Raji (cell line): ENCODE measurements around the gene INTS1.

Experiments used
- POLR2A ChIP-seq: IDR thresholded peaks from 2 replicates; pipeline ENCODE4 v1.6.1; 2011; ENCODE audit warnings: low read depth, low read length, control low read depth; ENCODE audit not compliant: insufficient read depth

The INTS1 gene

DNA sequence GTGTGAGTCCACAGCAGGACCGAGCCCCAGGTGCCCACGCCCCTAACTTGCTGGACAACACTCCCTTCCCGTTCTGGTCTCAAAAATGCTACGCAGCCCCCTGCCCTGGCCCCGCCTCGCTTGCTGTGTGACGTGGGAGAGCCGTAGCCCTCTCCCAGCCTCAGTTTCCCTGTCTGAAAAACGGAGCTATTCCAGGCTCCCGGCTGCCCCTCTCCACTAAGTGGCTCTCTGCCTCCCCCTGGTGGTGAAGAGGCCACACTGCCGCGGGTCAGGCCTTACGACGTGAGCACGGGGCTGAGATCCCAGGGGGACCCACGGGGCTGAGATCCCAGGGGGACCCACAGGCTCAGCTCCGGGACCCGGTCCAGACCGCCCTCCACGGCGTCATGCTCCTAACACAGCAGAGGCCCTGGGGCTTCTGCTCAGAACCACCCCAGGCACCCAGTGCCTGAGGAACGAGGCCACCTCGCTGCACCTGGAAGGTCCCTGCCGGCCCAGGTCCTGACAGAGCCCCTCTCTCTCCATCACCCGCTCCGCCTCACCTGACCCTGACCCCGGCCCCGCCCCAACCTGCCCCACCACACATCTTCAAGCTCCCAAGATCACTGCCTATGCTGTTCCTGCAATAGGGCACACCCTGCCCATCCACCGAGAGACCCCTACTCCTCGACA lies 71.6 kb downstream of the INTS1 start:
- no peak for TF ChIP-seq POLR2A

DNA sequence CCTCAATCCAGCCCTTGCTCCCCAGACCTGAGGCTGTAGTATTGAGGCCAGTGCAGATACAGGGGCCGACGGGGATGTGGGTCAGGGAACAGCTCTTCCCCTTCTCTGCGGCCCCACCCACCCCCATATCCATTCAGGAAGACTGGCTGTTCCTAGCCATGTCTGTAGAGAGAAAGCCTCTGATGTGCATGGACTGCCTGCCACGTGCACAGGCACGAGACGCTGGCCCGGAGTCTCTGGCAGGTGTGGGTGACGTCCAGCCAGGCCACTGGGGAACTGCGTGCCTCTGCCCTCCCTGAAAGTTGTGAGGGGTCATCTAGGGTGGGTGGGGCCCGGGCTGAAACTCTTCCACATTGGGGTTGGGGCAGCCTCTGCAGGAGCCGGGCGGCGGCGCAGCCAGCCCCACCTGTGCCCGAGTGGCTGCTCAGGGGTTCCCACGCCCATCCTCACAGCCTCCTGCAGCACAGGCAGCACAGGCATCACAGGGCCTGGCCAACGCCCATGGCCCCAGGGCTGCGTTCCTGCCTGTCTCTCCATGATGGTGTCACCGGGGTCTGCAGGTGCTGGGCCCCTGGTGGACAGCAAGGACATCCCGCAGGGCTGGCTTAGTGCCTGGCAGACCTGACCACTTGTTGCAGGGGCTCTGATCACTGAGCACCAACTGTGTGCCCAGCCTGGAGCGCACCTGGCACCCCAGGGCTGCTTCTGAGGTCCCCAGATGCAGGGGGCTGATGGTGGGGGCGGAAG lies 72.4 kb downstream of the INTS1 start:
- TF ChIP-seq POLR2A, result no peak

DNA sequence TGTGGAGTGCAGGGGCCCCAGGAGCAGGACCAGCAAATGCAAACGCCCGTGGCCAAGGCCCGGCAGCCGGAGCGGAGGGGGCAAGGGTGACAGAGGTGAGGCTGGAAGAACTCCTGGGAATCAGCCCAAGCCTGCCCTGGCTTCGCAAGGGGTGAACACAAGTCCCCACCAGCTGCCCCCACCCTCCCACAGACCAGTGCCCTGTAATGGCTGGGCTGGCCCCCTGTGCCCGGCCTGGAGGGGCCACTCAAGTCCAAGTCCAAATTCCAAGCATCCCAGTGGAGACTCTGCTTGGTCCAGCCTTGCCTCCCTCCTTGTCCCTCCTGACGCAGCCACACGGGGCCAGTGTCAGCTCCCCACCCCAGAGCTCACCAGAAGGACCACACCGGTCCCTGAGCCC lies 73.0 kb downstream of the INTS1 start:
- TF ChIP-seq POLR2A, result no peak

DNA sequence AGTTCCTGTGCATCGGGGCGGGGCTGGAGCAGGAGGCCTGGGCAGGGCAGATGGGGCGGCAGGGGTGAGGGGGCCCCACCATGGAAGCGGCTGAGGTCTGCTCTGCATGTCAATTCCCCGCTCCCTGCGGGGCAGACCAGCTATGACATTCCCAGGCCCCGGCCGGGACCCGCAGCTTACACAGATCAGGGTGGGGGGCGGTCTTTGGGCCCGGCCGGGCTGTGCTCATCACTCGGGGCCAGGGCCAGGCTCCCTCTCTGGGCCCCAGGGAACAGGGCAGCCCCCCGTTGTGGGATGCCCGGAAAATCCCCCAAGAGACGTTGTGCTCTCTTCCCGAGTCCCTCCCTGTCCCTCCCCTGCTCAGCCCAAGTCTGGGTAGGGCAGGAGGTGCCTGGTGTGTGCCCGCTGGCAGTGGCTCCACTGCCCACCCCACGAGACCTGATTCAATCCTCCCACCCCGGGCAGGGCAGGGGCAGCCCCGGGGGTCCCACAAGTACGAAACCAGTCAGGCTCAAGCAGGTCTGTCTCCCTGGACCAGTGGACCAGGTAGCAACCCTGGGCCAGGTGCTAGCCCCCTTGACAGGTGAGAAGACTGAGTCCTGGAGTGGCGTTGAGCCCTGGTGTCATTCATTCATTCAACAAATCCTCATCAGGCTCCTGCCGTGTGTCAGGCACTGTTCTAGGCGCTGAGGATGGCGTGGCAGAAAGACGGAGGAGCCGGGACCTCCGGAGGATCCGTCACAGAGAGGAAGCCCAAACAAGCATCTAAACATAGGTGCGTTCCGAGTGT lies 73.9 kb downstream of the INTS1 start:
- TF ChIP-seq POLR2A, result no peak

DNA sequence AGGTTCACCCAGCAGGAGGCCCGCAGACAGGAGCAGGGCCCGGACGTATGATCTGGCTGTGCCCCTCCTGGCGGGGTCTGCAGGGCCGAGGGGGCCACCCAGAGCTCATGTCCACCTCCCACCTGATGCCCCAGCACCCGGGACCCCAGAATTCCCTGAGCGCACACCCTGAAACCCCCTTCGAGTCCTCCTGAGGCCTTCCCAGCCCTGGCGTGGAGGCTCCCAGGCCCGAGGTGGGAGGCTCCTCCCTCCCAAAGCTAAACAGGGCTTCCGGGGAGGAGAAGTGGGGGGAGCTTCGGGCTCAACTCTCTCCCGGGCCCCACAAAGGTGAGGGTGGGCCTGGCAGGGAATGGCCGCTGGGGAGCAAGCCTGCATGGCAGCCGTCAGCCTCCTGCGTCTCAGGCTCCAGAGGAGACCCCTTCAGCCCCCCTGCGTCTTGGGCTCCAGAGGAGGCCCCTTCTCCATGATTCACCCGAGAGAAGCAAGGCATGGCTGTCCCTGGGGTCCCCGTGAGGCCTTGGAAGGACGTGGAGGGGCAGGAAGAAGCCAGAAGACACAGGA lies 75.2 kb downstream of the INTS1 start:
- TF ChIP-seq POLR2A, result no peak

DNA sequence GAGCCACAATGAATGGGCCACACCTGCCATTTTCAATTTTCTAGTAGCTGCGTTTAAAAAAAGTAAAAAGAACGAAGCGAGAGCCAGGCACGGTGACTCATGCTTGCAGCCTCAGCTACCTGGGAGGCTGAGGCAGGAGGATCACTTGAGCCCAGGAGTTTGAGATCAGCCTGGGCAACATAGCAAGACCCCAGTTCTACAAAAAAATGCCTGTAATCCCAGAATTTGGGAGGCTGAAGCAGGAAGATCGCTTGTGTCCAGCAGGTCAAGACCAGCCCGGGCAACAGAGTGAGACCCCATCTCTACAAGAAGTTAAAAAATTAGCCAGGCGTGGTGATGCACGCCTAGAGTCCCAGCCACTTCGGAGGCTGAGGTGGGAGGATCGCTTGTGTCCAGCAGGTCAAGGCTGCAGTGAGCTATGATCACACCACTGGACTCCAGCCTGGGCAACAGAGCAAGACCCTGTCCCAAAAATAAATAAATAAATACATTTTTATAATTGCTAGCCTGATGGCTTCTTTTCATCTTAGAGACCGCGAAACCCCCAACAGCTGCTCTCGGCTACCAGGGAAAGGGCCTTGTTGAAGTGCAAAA lies 77.0 kb downstream of the INTS1 start:
- no peak for TF ChIP-seq POLR2A

DNA sequence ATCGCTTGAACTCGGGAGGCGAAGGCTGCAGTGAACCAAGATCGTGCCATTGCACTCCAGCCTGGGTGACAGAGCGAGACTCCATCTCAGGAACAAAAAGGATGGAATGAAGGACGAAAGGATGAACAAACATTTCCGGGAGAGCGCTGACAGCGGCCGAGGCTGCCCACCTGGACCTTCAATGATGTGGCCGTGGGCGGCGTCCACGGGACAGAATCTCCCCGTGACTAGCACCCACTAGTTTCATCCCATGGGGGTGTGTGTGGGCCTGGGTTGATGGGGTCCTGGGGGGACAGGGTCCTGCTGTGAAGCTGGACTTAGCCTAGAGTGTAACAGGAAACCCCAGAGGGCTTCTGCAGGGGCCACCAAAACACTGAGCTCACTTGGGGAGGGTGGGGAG lies 77.7 kb downstream of the INTS1 start:
- no peak for TF ChIP-seq POLR2A

DNA sequence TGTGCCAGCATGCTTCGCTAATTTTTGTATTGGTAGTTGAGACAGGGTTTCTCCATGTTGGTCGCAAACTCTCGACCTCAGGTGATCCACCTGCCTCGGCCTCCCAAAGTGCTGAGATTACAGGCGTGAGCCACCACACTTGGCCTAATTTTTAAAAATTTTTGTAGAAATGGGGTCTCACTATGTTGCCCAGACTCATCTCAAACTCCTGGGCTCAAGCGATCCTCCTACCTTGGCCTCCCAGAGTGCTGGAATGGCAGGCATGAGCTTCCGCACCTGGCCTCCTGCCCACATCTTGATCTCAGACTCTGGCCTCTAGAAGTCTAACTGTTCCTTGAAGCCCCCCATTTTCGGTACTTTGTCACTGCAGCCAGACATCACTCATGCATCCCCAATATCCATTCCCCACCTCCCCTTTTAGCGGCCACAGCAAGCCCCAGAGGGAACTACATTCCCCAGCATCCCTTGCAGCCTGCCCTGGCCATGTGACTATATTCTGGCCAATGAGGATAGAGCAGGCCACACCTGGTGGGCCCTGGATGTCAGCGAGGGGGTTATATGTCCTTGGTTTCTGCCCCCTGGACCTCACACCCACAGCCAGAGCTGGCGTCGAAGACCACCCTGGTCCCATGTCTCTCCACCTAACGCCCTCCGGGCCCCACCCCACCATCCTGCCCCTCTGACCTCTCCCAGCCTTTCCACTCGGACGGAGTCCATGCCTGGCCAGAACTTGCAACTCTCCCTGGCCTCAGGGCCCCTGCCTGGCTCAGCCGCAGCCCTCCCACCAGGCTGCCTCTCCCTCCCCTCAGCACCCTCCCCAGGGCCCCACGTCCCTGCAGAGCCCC lies 78.7 kb downstream of the INTS1 start:
- TF ChIP-seq POLR2A, result no peak

DNA sequence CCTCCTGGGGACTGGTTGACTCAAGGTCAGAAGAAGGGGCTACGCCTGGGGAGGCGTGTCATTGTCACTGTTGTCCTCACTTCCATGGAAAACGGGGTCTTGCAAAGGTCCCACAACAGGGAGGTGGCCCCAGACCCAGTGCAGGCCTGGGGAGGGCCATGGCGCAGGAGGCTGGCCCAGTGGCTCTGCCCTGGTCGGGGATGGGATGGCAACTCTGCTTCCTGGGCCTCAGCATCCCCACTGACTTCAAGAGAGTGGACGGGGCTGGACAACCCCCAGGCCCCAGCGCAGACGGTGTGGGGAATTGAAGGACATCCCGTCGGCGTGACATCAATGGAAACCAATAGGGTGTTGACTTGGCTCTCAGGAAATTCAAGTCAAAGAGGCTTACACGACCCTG lies 80.1 kb downstream of the INTS1 start:
- no peak for TF ChIP-seq POLR2A

DNA sequence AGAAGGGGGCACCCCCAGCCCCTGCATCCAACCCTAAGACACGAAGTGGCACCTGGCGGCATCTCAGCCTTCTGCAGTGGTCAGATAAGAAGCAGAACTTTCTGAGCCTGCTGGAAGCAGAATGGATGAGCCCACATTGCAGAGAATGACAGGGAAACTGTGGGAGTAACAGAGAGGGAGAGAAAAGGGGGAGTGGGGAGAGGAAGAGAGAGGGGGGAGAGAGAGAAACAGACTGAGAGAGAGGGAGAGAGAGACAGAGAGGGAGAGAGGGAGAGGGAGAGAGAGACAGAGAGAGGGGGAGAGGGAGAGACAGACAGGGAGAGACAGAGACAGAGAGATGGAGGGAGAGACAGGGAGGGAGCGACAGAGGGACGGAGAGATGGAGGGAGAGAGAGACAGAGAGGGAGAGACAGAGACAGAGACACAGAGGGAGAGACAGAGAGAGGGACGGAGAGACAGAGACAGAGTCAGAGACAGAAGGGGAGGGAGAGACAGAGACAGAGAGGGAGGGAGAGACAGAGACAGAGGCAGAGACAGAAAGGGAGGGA lies 80.9 kb downstream of the INTS1 start:
- no peak for TF ChIP-seq POLR2A

DNA sequence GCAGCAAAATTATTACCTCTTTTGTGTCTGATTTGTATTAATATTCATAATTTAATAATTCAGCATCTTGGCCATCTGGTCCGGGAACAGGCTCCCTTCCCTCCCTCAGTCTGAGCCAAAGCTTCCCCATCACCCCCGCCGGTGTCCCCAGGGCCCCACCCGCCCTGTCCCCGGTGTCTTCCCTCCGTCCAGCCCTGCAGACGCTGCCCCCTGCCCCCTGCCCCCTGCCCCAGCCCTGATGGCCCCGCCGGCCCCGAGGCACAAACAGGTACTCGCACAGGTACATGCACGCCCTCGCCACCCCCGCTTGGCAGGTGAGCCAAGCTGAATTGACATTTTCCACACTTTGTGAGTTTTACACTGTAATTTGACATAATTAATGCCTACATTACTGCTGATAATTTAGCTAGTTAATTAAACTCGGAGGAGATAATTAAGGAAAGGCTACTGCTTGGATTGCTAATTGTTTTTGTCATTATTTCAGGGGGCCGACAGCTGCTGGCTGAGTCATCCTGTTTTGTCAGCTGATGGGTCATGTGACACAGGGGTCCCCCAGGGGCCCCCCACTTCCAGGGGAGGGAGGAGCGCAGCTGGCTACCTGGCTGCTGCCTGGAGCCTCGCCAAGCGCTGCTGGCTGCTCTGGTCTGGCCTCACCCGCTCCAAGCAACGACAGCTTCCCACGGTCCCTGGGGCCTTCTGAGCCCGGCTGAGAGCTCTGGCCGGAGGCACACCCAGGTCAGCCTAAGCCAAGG lies 81.5 kb downstream of the INTS1 start:
- no peak for TF ChIP-seq POLR2A

DNA sequence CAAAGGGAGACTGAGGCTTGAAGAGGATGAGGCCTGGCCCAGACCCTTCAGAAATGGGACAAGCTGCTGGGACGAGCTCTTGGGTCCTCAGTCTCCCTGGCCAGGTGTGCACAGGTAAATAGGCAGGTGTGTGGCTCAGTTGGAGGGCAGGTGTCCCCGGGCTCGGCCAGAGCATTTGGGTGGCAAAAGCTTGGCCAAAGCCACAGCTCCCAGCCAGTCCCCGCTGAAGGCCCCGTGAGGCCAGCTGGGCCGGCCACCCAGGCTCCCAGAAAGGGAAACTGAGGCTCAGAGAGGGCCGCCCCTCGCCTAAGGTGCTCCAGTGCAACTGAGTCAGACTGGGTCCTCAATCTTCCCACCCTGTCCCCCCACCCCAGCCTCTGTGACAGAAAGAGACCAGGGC lies 82.2 kb downstream of the INTS1 start:
- no peak for TF ChIP-seq POLR2A

DNA sequence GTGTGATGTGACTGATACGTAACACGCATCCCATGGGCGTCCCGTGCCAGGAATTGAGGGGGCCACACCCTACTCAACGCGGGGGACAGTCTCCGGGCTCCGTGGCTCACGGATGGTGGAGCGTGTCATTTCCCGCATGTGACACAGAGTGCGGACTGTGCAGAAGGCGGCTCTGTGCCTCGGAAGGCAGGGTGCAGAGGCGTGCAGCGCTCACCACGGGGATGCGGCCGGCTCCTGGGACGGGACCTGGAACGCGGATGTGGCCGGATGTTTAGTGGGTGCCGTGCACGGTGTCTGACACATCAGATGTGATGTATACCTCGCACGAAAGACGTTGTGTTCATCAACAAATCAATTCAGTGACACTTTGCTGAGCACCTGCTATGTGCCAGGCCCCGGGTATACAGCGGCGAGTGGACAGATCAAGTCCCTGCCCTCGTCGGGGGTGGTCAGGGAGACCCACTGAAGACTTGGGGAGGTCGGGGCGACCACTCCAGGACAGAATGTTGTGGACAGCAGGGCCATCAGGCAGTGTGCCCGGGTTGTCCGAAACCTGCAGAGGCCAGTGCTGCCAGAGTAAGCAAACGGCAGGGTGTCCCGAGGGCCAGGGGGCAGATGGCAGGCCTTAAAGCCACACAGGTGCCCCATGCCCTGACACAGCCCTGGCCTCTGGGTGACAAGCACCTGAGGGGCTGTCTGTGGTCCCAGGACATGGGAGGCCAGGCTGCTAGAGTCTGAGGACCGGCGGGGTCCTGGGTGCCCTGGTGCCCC lies 83.0 kb downstream of the INTS1 start:
- no peak for TF ChIP-seq POLR2A
